BE2C (cell line): ENCODE results near the gene FAM53B.
"Not testable (repeated sequence)": the region's sequence is repeated elsewhere in the genome, so short reads cannot be mapped to it uniquely, and the experiment has no call there.

Experiments
- DNase-seq: peaks from one replicate; pipeline ENCODE4 v3.0.0-alpha.2; 2020
- H3K27me3 ChIP-seq: fragments of 250-450 bp; sonication (Bioruptor Pico); 2 replicates; pipeline ENCODE4 v1.5.1; 2020; ENCODE audit warnings: mild to moderate bottlenecking
- H3K36me3 ChIP-seq: fragments of 250-450 bp; sonication (Bioruptor Pico); 2 replicates; pipeline ENCODE4 v1.5.1; 2020; ENCODE audit warnings: mild to moderate bottlenecking
- H3K4me1 ChIP-seq: fragments of 250-450 bp; sonication (Bioruptor Pico); 2 replicates; pipeline ENCODE4 v1.5.1; 2020
- H3K4me3 ChIP-seq: 2 replicates; pipeline ENCODE4 v1.5.1; 2011; ENCODE audit warnings: low read depth, low read length
- H3K9me3 ChIP-seq: fragments of 250-450 bp; sonication (Bioruptor Pico); 2 replicates; pipeline ENCODE4 v1.5.1; 2020
- CTCF ChIP-seq: IDR thresholded peaks from 2 replicates; pipeline ENCODE4 v1.5.1; 2012; ENCODE audit warnings: mild to moderate bottlenecking, low read depth, low read length

The FAM53B gene

GRCh38 chr10:124612611-124613498 is 131.3 kb downstream of the FAM53B start:
- peak; percentile 78 for DNase-seq

GRCh38 chr10:124611738-124612137 is 132.4 kb downstream of the FAM53B start:
- Histone ChIP-seq H3K27me3 (no peaks in the 10 kb centered on the region), H3K9me3 (no peaks in the 10 kb centered on the region), H3K36me3 (no peaks in the 10 kb centered on the region), H3K4me3 (no peak overlapping the region), H3K4me1 (peaks cover 8% of the 10 kb centered on the region)
- TF ChIP-seq CTCF, result no peak
- DNase-seq, result no peak

More at GRCh38 chr10:124612611-124613498, 131.3 kb downstream of the FAM53B start:
- no peaks in the 10 kb centered on the region for H3K9me3 ChIP-seq
- H3K4me1 ChIP-seq, result peaks cover 8% of the 10 kb centered on the region
- H3K36me3 ChIP-seq, result peaks cover 2% of the 10 kb centered on the region; the same call in 1 of the 2 replicates
- peak; percentile 46 for TF ChIP-seq CTCF
- H3K4me3 ChIP-seq, result no peak overlapping the region
- H3K27me3 ChIP-seq, result no peaks in the 10 kb centered on the region

GRCh38 chr10:124610851-124611250 is 133.3 kb downstream of the FAM53B start:
- H3K4me1 ChIP-seq, H3K9me3 ChIP-seq, H3K36me3 ChIP-seq, H3K4me3 ChIP-seq, DNase-seq, H3K27me3 ChIP-seq: not testable (repeated sequence)

- not testable (repeated sequence) for DNase-seq, H3K9me3 ChIP-seq, H3K4me1 ChIP-seq, H3K4me3 ChIP-seq, H3K36me3 ChIP-seq, H3K27me3 ChIP-seq
Observed at GRCh38 chr10:124610186-124610585, 134.0 kb downstream of the FAM53B start.

- Histone ChIP-seq H3K4me3 (no peak overlapping the region), H3K36me3 (no peaks in the 10 kb centered on the region), H3K4me1 (peaks cover 8% of the 10 kb centered on the region), H3K9me3 (no peaks in the 10 kb centered on the region), H3K27me3 (no peaks in the 10 kb centered on the region)
- TF ChIP-seq CTCF, result no peak
- no peak for DNase-seq
Observed at GRCh38 chr10:124609698-124610097, 134.5 kb downstream of the FAM53B start.

- Histone ChIP-seq H3K4me1 (peaks cover 8% of the 10 kb centered on the region), H3K4me3 (no peak overlapping the region), H3K36me3 (no peaks in the 10 kb centered on the region), H3K27me3 (no peaks in the 10 kb centered on the region), H3K9me3 (no peaks in the 10 kb centered on the region)
- DNase-seq, result no peak
- TF ChIP-seq CTCF, result no peak
Observed at GRCh38 chr10:124608093-124608721, 136.0 kb downstream of the FAM53B start.

GRCh38 chr10:124607693-124608092 is 136.5 kb downstream of the FAM53B start:
- Histone ChIP-seq H3K4me1 (peaks cover 4% of the 10 kb centered on the region), H3K27me3 (no peaks in the 10 kb centered on the region)
- DNase-seq, result no peak

More at GRCh38 chr10:124607693-124608092, 136.5 kb downstream of the FAM53B start:
- Histone ChIP-seq H3K9me3 (no peaks in the 10 kb centered on the region), H3K36me3 (no peaks in the 10 kb centered on the region), H3K4me3 (no peak overlapping the region)
- no peak for TF ChIP-seq CTCF
